T-helper 1 cell treated with Interleukin-12 subunit alpha and Interleukin-12 subunit beta and Interleukin-4 antibody, amounts not matched to agents 30 μg/mL and 1 μg/mL, for 36 hours (primary cell): ENCODE results near the gene CASKIN2.
A peak's percentile ranks its signal among the peaks of the same experiment; 100 is the strongest.
"Not testable (repeated sequence)": the region's sequence is repeated elsewhere in the genome, so short reads cannot be mapped to it uniquely, and the experiment has no call there.

Experiments
- H3K27ac Mint-ChIP-seq: one replicate; pipeline ENCODE4 v1.8.0; 2021; ENCODE audit warnings: mild to moderate bottlenecking, mixed read lengths
- H3K27me3 Mint-ChIP-seq: one replicate; pipeline ENCODE4 v1.8.0; 2021; ENCODE audit warnings: low read depth, mixed read lengths
- H3K36me3 Mint-ChIP-seq: one replicate; pipeline ENCODE4 v1.8.0; 2021; ENCODE audit warnings: low read depth, mixed read lengths
- H3K4me1 Mint-ChIP-seq: one replicate; pipeline ENCODE4 v1.8.0; 2021; ENCODE audit warnings: low read depth, mixed read lengths
- H3K4me3 Mint-ChIP-seq: one replicate; pipeline ENCODE4 v1.8.0; 2021; ENCODE audit warnings: mild to moderate bottlenecking, moderate library complexity, mixed read lengths
- H3K9me3 Mint-ChIP-seq: one replicate; pipeline ENCODE4 v1.8.0; 2021; ENCODE audit warnings: mixed read lengths

The CASKIN2 gene

GRCh38 chr17:75486151-75486550 is 29.2 kb downstream of the CASKIN2 start:
- peak overlapping the region; percentile 71 for H3K27ac Mint-ChIP-seq
- no peak overlapping the region for H3K4me3 Mint-ChIP-seq

GRCh38 chr17:75485688-75486087 is 29.6 kb downstream of the CASKIN2 start:
- peaks cover 8% of the 10 kb centered on the region for H3K36me3 Mint-ChIP-seq
- no peak overlapping the region for H3K27ac Mint-ChIP-seq
- H3K4me3 Mint-ChIP-seq = no peak overlapping the region
- H3K4me1 Mint-ChIP-seq = peaks cover 16% of the 10 kb centered on the region
- H3K27me3 Mint-ChIP-seq = no peaks in the 10 kb centered on the region
- H3K9me3 Mint-ChIP-seq = no peaks in the 10 kb centered on the region

More at GRCh38 chr17:75486151-75486550, 29.2 kb downstream of the CASKIN2 start:
- no peaks in the 10 kb centered on the region for H3K9me3 Mint-ChIP-seq
- no peaks in the 10 kb centered on the region for H3K27me3 Mint-ChIP-seq
- H3K36me3 Mint-ChIP-seq = peaks cover 8% of the 10 kb centered on the region
- H3K4me1 Mint-ChIP-seq = peaks cover 16% of the 10 kb centered on the region

- H3K9me3 Mint-ChIP-seq = no peaks in the 10 kb centered on the region
- H3K27ac Mint-ChIP-seq = no peak overlapping the region
- H3K27me3 Mint-ChIP-seq = no peaks in the 10 kb centered on the region
- peaks cover 5% of the 10 kb centered on the region for H3K36me3 Mint-ChIP-seq
- H3K4me3 Mint-ChIP-seq = no peak overlapping the region
- peaks cover 10% of the 10 kb centered on the region for H3K4me1 Mint-ChIP-seq
These were observed 33.0 kb downstream of the CASKIN2 start for GRCh38 chr17:75482098-75482942.

GRCh38 chr17:75481194-75482068 is 33.9 kb downstream of the CASKIN2 start:
- H3K9me3 Mint-ChIP-seq = no peaks in the 10 kb centered on the region
- peaks cover 3% of the 10 kb centered on the region for H3K36me3 Mint-ChIP-seq
- H3K4me1 Mint-ChIP-seq = peaks cover 2% of the 10 kb centered on the region
- no peaks in the 10 kb centered on the region for H3K27me3 Mint-ChIP-seq
- no peak overlapping the region for H3K27ac Mint-ChIP-seq
- H3K4me3 Mint-ChIP-seq = no peak overlapping the region

GRCh38 chr17:75480281-75480680 is 35.1 kb downstream of the CASKIN2 start:
- Mint-ChIP-seq H3K4me3 (no peak overlapping the region), H3K4me1 (peaks cover 1% of the 10 kb centered on the region), H3K9me3 (no peaks in the 10 kb centered on the region), H3K36me3 (peaks cover 3% of the 10 kb centered on the region), H3K27me3 (no peaks in the 10 kb centered on the region), H3K27ac (no peak overlapping the region)

- Mint-ChIP-seq H3K9me3 (no peaks in the 10 kb centered on the region), H3K36me3 (peaks cover 4% of the 10 kb centered on the region), H3K27me3 (no peaks in the 10 kb centered on the region), H3K4me1 (no peaks in the 10 kb centered on the region), H3K27ac (no peak overlapping the region), H3K4me3 (no peak overlapping the region)
These were observed 36.8 kb downstream of the CASKIN2 start for GRCh38 chr17:75478508-75478907.

- not testable (repeated sequence) for H3K9me3 Mint-ChIP-seq, H3K27ac Mint-ChIP-seq, H3K4me1 Mint-ChIP-seq, H3K36me3 Mint-ChIP-seq, H3K4me3 Mint-ChIP-seq, H3K27me3 Mint-ChIP-seq
These were observed 37.9 kb downstream of the CASKIN2 start for GRCh38 chr17:75477490-75477862.

GRCh38 chr17:75476752-75477489 is 38.4 kb downstream of the CASKIN2 start:
- no peak overlapping the region for H3K4me3 Mint-ChIP-seq

GRCh38 chr17:75476271-75476671 is 39.1 kb downstream of the CASKIN2 start:
- Mint-ChIP-seq H3K36me3 (peaks cover 10% of the 10 kb centered on the region), H3K4me3 (no peak overlapping the region), H3K27me3 (no peaks in the 10 kb centered on the region), H3K9me3 (no peaks in the 10 kb centered on the region), H3K27ac (no peak overlapping the region), H3K4me1 (no peaks in the 10 kb centered on the region)

More at GRCh38 chr17:75476752-75477489, 38.4 kb downstream of the CASKIN2 start:
- Mint-ChIP-seq H3K4me1 (no peaks in the 10 kb centered on the region), H3K9me3 (no peaks in the 10 kb centered on the region), H3K27me3 (no peaks in the 10 kb centered on the region), H3K27ac (no peak overlapping the region), H3K36me3 (peaks cover 10% of the 10 kb centered on the region)

- Mint-ChIP-seq H3K4me3 (no peak overlapping the region), H3K27ac (no peak overlapping the region), H3K36me3 (peaks cover 10% of the 10 kb centered on the region), H3K9me3 (no peaks in the 10 kb centered on the region), H3K4me1 (no peaks in the 10 kb centered on the region), H3K27me3 (no peaks in the 10 kb centered on the region)
These were observed 39.5 kb downstream of the CASKIN2 start for GRCh38 chr17:75475851-75476250.

GRCh38 chr17:75475144-75475835 is 40.0 kb downstream of the CASKIN2 start:
- no peaks in the 10 kb centered on the region for H3K9me3 Mint-ChIP-seq
- H3K4me1 Mint-ChIP-seq = no peaks in the 10 kb centered on the region
- no peaks in the 10 kb centered on the region for H3K27me3 Mint-ChIP-seq
- H3K36me3 Mint-ChIP-seq = peaks cover 10% of the 10 kb centered on the region
- H3K4me3 Mint-ChIP-seq = no peak overlapping the region
- H3K27ac Mint-ChIP-seq = no peak overlapping the region

GRCh38 chr17:75474736-75475135 is 40.6 kb downstream of the CASKIN2 start:
- Mint-ChIP-seq H3K27ac (no peak overlapping the region), H3K27me3 (no peaks in the 10 kb centered on the region), H3K36me3 (peaks cover 10% of the 10 kb centered on the region), H3K4me1 (no peaks in the 10 kb centered on the region), H3K4me3 (no peak overlapping the region), H3K9me3 (no peaks in the 10 kb centered on the region)

GRCh38 chr17:75473246-75473645 is 42.1 kb downstream of the CASKIN2 start:
- no peak overlapping the region for H3K4me3 Mint-ChIP-seq
- no peaks in the 10 kb centered on the region for H3K9me3 Mint-ChIP-seq
- H3K27ac Mint-ChIP-seq = no peak overlapping the region
- H3K4me1 Mint-ChIP-seq = no peaks in the 10 kb centered on the region
- H3K27me3 Mint-ChIP-seq = no peaks in the 10 kb centered on the region
- peaks cover 10% of the 10 kb centered on the region for H3K36me3 Mint-ChIP-seq

- Mint-ChIP-seq H3K27me3 (no peaks in the 10 kb centered on the region), H3K27ac (no peak overlapping the region), H3K36me3 (peaks cover 12% of the 10 kb centered on the region), H3K9me3 (no peaks in the 10 kb centered on the region), H3K4me1 (no peaks in the 10 kb centered on the region), H3K4me3 (no peak overlapping the region)
These were observed 43.2 kb downstream of the CASKIN2 start for GRCh38 chr17:75472119-75472518.
